GM10847 (cell line): ENCODE results near the gene KLF13.

Experiments
- POLR2A ChIP-seq: IDR thresholded peaks from 2 replicates; pipeline ENCODE4 v1.6.1; 2011; ENCODE audit not compliant: insufficient read length; ENCODE audit errors: extremely low read depth

The KLF13 gene

DNA sequence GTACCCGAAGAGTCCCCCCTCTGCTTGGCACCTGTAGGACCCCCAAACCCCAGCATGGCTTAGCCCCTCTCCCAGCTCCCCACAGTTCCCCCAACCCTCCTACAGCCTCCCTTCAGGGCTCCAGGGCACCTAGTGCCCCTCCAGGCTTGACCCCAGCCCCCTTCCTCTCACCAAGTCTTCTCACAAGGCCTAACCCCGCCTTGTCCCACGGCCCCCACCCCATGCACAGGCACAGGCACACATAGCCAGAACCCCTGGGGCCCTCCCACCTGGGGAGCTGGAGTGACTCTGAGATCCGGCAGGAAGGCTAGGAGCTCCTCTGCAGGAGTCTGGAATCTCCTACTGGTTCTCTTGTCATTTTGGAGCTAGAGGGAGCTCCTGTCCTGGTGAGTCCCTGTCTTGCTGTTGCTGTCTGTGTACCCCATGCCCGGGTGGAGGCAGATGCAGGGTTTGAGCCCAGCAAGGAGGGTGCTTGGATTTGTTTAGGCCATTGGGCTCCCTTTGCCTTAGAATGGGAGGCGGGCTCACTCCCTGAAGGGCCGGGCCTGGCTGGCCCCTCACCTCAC is 39.6 kb downstream of the KLF13 start:
- no peak for TF ChIP-seq POLR2A

DNA sequence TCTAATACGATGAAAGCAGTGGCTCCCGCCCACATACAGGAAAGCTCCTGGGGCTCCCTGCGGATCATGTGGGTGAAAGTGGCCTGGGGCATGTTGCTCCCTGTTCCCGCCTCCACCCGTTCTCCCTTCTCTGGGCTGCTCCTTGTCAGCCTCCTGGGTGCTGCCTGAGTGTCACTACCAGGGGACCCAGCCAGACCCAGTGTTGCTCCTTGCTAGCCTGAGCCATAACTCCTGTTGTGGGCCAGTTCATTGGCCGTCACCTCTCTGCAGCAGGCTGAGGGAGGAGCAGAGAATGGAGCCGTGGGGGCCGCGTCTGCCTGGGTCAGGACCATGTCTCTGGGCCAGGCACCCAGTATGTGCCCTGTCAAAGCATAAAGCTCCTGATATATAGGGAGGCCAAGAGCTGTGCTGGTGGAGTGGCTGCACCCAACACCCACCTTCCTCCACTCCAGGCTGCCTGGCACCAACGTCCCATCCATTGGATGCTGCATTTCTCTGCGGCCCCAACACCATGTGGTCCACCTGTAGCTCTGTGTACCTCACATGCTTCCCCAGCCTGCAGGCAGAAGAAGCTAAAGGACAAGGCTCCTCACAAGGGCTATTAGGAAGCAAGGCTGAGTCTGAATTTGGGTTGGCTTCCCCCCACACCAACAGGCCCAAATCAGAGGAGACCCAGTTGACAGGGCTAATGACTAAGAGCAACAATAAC is 40.5 kb downstream of the KLF13 start:
- no peak for TF ChIP-seq POLR2A

DNA sequence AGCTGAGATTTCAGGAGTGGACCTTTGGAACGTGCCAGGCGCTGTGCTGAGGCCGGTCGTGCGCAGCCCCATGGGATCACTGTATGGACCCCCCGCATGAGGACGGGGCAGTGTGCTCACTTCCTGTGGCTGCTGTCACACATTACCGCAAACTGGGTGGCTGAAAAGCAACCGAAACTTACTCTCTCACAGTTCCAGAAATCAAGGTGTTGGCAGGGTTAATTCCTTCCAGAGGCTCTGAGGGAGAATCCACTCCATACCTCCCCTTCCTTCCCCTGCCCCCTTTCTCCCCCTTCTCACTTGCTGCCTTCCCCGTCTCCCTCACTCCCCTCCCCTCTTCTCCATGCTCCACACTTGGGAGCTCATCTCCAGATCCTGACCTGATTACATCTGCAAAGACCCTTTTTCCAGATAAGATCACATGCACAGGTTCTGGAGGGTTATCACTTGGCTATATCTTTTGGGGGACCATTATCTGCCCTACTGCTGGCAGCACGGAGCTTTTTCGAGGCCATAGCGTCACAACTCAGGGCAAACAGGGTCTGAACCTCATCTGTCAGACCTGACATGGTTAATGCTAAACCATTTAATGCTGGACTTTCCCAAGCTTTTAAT is 41.2 kb downstream of the KLF13 start:
- TF ChIP-seq POLR2A, result no peak

DNA sequence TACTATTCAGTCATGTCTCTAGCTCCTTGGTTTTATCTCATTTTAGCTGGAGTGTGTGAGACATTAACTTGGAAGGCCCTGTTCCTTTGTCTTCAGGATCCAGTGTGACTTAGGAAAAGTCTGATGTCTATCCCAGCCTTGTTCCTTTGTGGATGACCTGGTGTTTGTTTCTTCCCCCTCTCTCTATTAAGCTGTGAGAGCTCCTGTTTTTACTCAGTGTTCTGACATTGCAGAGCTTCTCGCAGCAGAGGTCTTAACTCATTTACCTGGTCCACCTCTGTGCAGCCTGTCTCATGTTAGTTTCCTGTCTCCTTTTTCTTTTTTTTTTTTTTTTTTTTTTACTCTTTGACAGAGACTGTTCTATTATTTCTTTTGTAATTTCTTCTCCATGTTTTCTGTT is 43.1 kb downstream of the KLF13 start:
- TF ChIP-seq POLR2A, result no peak

DNA sequence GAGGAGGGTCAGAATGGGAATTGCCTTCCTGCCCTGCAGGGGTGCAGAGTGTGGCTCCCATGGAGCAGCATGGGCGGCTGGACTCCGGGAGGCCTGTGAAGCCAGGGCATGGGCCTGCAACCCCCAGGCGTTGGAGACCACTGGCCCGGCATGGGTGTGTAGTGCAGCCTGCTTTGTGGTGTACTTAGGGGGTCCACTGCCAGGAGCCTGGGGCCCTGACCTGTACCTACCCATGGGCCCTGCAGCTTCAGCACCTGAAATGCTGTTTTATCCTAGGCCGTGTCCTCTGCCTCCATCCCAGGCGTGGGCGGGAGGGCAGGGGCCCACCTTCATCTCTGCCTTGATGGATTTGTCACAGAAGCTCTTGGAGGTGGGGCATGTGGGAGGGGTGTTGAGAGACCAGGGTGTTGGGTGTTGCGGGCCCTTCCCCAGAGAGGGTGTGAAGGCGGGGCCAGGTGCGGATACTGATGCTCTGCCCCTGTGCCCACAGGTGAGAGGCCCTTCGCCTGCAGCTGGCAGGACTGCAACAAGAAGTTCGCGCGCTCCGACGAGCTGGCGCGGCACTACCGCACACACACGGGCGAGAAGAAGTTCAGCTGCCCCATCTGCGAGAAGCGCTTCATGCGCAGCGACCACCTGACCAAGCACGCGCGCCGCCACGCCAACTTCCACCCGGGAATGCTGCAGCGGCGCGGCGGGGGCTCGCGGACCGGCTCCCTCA is 45.0 kb downstream of the KLF13 start:
- TF ChIP-seq POLR2A, result no peak

DNA sequence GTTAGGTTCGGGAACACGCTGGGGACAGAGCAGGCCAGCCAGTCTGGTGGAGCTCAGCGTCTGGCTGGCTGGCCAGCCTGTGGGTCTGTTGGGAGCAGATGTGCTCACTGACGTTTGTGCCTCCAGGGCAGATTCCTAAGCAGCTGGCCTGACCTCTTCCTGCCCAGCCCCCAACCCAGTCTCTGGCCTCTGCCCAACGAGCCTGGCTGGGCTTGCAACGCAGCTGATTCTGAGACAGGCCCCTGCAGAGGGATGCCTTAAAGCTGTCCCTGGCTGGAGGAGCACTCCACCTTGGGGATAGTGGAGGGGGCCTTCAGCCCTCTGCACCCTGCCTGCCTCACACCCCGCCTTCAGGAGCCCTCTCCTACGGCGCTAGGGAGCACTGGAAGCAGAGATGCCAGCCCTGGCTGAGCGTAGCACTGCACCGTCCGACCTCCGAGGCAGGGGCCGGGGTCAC is 46.0 kb downstream of the KLF13 start:
- no peak for TF ChIP-seq POLR2A

DNA sequence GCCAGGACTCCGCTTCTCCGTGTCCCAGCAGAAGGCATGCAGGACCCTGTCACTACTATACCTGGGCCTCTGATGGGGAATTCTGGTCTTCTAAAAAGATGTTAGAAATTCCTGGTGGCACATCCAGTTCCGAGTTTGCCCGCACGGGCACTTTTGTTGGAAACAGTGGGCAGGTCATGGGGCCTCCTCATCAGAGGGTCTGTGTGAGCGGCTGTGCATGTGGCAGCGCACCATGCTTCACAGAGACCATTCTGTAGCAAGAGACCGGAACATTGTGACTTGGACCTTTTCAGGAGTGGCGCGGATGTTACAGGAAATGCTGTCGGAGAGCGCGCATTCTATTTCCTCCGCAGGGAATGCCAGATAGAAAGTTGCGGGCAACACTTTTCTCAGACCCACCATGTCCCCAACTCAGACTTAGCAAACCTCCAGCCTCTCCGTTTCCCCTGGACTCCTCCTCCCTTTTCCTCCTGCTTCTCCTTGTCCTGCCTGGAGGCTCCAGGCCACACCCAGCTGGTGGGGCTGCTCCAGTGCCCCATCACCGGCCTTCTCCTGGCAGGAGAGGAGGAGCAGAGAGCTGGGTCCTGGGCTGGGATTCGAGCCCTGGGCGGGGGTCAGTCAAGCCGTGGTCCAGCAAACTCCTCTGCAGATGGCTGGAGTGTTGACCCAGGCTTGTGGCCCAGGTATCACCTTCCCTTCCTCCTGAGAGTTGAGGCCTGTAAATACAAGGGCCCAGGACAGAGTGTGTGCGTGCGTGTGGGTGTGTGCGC is 46.6 kb downstream of the KLF13 start:
- no peak for TF ChIP-seq POLR2A

DNA sequence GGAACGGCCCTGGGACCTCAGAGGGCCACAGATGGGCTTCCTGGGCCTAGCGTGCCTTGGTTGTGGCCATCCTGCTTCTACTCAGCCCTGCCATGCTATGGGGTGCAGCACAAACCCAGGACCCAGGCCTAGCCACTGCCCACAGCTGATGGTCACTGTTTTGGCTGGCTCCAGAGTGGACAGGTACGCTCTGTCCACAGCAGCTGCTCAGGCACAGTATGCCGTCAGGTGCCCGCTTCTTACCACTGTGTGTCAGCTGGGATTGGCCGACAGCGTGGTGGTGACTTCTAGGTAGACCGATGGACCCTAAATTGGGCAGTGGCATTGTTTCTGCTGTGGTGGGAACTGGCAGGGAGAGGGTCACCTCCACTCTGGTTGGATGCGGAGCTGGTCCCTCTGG is 47.3 kb downstream of the KLF13 start:
- TF ChIP-seq POLR2A, result no peak

DNA sequence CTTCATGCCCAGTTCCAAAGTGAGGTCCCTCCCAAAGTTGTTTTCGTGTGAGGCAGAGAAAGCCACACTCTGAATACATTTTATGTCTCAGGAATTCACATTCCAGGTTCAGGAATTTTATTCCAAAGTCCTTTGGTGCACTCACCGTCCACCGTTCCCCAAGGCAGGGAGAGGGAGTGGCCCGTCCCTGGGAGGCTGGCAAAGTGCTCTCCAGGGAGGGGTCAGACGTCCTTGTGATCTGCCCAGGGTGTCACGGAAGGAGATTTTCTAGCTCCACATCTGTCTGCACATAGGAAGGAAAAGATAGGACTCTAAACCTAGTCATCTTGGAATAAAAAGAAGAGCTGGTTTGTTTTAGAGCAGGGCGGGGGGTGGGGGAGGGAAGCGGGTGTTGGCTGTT is 47.9 kb downstream of the KLF13 start:
- no peak for TF ChIP-seq POLR2A

DNA sequence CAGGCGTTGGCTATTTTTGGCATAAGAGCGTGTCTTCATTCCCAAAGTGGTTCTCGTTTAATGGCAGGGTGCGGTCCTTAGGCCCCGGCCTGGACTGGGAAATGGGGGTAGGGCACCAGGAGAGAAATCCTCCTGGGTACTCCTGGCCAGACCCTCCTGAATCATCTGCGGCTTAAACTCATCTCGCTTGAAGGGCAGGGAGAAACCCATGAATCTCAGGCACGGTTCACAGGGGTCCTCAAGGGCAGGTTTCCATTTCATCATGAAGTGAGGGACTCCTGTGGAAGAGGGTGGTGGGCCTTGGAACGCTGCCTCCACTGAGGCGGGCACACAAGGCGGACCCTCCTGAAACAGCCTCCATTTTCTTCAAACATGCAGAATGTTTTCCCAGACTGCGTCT is 48.4 kb downstream of the KLF13 start:
- no peak for TF ChIP-seq POLR2A

DNA sequence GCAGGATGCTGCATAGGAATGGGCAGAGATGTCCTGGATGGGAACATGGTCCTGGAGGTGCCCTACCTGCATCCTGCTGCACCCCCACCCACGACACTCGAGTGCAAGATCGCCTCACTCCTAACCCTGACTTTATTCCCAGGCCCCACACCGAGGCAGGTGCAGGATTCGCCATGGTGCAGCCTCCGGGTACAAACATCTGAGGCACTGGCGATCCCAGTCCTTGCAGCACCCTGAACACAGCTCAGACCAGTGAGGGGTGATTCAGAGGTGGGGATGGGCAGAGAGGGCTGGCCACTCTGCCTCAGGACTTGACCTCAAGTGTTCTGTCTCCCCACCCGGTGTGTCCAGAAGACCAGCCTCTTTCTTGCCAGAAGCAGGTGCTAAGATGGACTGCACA is 49.1 kb downstream of the KLF13 start:
- no peak for TF ChIP-seq POLR2A

DNA sequence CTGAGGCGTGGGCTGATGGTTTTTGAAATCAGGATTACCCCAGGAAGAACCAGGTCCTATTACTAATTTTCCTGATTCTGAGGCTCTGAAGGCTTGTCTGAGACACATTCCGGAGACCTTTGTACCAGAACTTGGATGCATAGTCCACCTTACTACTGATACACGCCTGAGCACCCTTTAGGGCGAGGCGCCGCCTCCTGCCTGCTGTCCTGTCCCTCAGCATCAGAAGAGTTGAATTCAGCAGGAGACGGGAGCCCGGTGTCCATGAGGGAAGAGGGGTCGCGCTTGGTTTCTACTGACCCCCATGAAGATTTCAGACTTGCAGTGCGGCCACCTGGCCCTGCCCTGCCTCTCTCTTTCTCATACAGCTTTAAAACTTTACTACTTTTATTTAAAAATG is 49.9 kb downstream of the KLF13 start:
- no peak for TF ChIP-seq POLR2A

DNA sequence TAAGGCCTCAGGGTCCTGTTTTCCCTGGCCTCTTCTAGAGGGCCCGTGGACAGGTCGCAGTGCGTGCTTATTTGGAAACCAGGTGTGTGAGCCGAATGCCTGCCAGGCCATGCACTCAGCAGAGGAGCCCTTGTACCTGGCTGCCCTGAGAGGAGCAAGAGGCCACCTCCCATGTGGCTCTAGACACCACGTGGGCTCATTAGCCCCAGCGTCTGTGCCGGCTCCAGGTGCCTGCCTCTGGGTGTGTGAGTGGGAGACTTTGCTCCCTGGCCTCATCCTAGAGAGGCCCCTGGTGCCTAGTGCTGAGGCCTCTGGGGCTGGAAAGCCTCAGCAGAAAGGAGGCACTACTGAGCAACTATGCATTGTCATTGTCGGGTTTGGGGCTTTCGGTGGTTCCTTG is 50.4 kb downstream of the KLF13 start:
- TF ChIP-seq POLR2A, result peak; percentile 15

DNA sequence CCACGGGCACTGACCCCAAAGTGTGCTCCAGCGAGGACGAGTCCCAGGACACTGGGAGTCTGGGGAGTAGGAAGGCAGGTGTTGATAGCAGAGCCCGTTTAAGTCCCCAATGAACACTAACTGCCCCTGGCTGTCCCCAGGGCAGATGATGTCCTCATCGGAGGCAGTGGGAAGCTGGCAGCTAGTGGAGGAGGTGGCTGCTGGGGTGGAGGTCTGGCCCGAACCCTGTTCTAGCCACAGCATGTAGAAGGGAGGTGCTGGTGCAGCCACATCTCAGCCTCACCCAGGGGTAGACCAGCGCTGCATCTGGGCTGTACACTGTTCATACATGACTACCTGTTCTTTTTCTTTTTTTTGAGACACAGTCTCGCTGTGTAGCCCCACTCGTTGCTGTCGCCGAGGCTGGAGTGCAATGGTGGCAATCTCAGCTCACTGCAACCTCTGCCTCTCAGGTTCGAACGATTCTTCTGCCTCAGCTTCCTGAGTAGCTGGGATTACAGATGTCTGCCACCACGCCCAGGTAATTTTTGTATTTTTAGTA is 51.8 kb downstream of the KLF13 start:
- TF ChIP-seq POLR2A, result no peak

DNA sequence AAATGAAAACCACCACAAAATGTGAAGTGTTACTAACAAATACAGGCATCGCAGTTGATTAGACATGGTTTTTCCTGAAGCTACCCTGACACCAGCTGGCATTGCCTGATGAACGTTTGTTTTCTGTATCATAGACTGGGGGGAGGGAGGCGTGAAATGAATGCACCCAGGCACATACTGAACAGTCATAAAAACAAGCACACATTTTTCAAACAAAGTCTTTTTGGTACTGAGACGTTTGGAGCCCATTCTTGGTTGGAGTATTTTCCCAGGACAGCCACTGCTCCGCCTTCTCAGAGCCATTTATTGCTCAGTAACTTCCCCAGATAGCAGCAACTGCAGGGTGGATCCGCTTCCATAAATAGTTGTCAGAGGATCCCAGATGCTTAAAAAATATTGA is 52.4 kb downstream of the KLF13 start:
- no peak for TF ChIP-seq POLR2A
